Activated CD8-positive, alpha-beta T cell treated with anti-CD3 and anti-CD28 coated beads for 36 hours (primary cell): Measurements from ENCODE around the gene LRP8. TPM values are rescaled to one million over a fixed set of nuclear protein-coding genes. Genes with fewer than 3 reads are reported as not detected.

Experiments used
- ATAC-seq: fragments of 200-7000 bp; cut with Tn5 transposase; one replicate; pipeline ENCODE4 v1.10.0; 2021; ENCODE audit warnings: mild to moderate bottlenecking, moderate library complexity
- CTCF ChIA-PET: fragments of 350-600 bp; sonication (Branson Sonifier 250); formaldehyde crosslinking; loops from one replicate; lab custom pipeline; 2021; ENCODE audit warnings: antibody characterized with exemption; lab: Charles Lee
- POLR2A ChIA-PET: fragments of 350-600 bp; sonication (Branson Sonifier 250); formaldehyde crosslinking; loops from one replicate; lab custom pipeline; 2021; ENCODE audit warnings: antibody characterized with exemption; lab: Charles Lee
- DNase-seq: peaks from one replicate; pipeline ENCODE4 v3.0.0-alpha.2; 2020
- H3K27ac Mint-ChIP-seq: one replicate; pipeline ENCODE4 v1.8.0; 2021; ENCODE audit warnings: mild to moderate bottlenecking, mixed read lengths
- H3K27me3 Mint-ChIP-seq: one replicate; pipeline ENCODE4 v1.8.0; 2021; ENCODE audit warnings: mixed read lengths
- H3K36me3 Mint-ChIP-seq: one replicate; pipeline ENCODE4 v1.8.0; 2021; ENCODE audit warnings: low read depth, mixed read lengths
- H3K4me1 Mint-ChIP-seq: one replicate; pipeline ENCODE4 v1.8.0; 2021; ENCODE audit warnings: low read depth, mixed read lengths
- H3K4me3 Mint-ChIP-seq: one replicate; pipeline ENCODE4 v1.8.0; 2021; ENCODE audit warnings: mild to moderate bottlenecking, moderate library complexity, mixed read lengths
- H3K9me3 Mint-ChIP-seq: one replicate; pipeline ENCODE4 v1.8.0; 2021; ENCODE audit warnings: mixed read lengths
- intact Hi-C: fragments of 100-400 bp; cut with micrococcal nuclease; formaldehyde crosslinking; loops from one replicate; pipeline ENCODE4 v1.10.0; 2022
- total RNA-seq, 2 experiments: library from RNA; stranded (reverse); gene quantifications; one replicate each; pipeline ENCODE4 v1.2.3, GENCODE V29; 2021
- TF ChIP-seq, protein P1 (sequence below): fragments of 200-600 bp; IDR thresholded peaks from one replicate; pipeline ENCODE4 v1.8.0; 2022; ENCODE audit warnings: antibody characterized with exemption, mild to moderate bottlenecking

Gene LRP8
- total RNA-seq, 2 experiments from 2014 or later = 39.9 to 41.6 TPM

DNA sequence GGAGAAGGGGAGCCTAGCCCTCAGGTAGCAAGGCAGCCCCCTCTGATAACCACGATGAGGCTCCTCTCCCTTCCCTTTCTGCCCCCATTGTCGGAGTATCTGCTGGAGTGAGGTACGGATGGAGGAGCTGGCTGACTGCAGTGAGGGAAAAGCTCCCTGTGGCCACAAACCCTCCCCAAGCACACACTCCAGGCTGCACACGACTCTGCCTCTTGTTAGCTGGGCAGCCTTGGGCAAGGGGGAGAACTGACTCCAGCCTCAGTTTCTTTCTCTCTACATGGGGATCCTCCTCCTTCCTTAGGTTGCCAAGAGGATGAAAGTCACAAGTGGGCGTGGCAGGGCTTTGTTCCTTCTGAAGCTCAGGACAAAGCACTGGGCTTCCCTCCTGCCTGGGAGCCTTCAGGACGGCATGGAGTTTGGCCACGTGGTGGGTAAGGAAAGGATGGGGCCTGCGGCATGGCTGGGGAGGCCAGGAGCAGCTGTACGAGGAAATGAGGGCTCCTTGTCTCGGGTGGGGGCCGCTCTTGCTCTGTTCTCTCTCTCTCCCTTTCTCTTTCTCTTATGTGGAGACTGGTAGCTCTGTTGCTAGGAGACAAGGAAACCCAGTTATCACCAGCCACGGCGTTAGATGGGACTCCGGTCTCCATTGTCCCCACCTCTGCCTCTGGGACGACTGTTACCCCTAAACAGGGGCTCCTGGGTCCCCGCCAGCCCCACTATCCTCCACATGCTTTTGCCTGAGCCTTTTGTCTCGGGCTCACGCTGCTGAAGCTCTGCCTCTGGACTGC lies 39.7 kb downstream of the LRP8 start:
- ATAC-seq = no peak

DNA sequence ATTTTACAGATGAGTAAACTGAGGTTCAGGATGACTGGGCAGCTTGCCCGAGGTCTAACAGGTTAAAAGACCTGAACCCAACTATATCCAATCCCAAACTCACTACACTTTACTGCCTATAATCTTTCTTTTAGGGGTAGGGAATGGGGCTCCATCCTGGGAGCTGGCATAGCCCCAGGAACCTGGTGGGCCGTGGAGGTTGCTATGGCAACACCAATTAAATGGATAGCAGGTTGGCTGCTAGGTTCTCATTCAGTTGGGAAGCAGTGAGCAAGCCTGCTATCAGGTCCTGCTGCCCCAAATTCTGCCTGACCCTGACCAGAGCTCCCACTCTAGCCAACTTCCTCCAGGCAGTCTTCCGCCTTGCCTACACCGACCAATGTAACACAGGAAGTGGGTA lies 40.9 kb downstream of the LRP8 start:
- POLR2A ChIA-PET = interaction anchor here (0.7 kb wide), 1 partner anchor 32 kb away, joined by 3 read pairs; no protein-coding TSS in a partner anchor
- no peak overlapping the region for H3K4me3 Mint-ChIP-seq
- ATAC-seq (no peak), DNase-seq (no peak)
- CTCF ChIA-PET = interaction anchor here (1.1 to 4.9 kb wide), 2 partner anchors 9 to 99 kb away, joined by 3 to 27 read pairs; no protein-coding TSS in a partner anchor
- no peak overlapping the region for H3K27ac Mint-ChIP-seq
- peaks cover 18% of the 10 kb centered on the region for H3K36me3 Mint-ChIP-seq
- TF ChIP-seq, protein P1, sequence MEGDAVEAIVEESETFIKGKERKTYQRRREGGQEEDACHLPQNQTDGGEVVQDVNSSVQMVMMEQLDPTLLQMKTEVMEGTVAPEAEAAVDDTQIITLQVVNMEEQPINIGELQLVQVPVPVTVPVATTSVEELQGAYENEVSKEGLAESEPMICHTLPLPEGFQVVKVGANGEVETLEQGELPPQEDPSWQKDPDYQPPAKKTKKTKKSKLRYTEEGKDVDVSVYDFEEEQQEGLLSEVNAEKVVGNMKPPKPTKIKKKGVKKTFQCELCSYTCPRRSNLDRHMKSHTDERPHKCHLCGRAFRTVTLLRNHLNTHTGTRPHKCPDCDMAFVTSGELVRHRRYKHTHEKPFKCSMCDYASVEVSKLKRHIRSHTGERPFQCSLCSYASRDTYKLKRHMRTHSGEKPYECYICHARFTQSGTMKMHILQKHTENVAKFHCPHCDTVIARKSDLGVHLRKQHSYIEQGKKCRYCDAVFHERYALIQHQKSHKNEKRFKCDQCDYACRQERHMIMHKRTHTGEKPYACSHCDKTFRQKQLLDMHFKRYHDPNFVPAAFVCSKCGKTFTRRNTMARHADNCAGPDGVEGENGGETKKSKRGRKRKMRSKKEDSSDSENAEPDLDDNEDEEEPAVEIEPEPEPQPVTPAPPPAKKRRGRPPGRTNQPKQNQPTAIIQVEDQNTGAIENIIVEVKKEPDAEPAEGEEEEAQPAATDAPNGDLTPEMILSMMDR = no peak
- no peaks in the 10 kb centered on the region for H3K27me3 Mint-ChIP-seq
- intact Hi-C loops = no loop called here
- no peaks in the 10 kb centered on the region for H3K9me3 Mint-ChIP-seq
- H3K4me1 Mint-ChIP-seq = peaks cover 4% of the 10 kb centered on the region

More for the DNA sequence above, 39.7 kb downstream of the LRP8 start:
- ChIA-PET POLR2A (interaction anchor here (1.3 kb wide), 1 partner anchor 17 kb away, joined by 4 read pairs; no protein-coding TSS in a partner anchor), CTCF (interaction anchor here (4.9 kb wide), 1 partner anchor 10 kb away, joined by 27 read pairs; no protein-coding TSS in a partner anchor)
- Mint-ChIP-seq H3K4me1 (peaks cover 6% of the 10 kb centered on the region), H3K27me3 (no peaks in the 10 kb centered on the region), H3K36me3 (peaks cover 18% of the 10 kb centered on the region), H3K9me3 (no peaks in the 10 kb centered on the region), H3K27ac (no peak overlapping the region), H3K4me3 (no peak overlapping the region)
- TF ChIP-seq, protein P1 = no peak
- intact Hi-C loops = no loop called here
- no peak for DNase-seq

DNA sequence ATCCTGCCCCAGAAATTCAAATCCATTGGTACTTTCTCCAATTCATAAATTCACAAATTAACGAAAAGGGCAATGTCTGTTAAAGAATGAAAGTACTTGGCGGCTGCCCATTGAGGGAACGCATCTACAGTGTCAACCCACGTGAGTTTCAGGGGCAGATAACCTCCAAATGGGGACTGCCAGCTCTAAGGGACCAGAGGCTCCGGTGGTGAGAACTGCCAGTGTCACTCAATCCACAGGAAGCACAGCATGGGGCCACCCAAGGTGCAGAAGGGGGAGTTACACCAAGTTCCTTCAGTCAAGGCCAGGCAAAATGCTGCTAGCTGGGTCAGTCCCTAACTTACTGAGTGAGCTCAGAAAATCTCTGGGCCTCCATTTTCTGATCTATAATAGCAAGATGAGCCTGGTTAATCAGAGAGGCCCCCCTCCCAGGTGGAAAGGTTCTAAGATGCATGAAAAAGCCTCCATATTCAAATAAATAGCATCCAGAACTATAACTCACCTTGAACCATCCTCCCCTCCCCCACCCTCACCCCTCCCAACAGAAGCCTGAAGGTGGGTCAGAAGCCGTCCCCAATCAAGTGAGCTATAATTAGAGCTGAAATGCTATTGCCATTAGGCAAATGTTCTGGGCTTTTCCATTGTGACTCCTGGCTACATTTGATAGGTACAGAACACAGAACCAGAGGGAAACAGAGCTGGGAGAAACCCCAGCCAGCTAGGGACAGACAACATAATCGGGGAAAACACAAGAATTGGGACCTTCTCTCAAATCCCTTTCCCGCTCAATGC lies 41.7 kb downstream of the LRP8 start:
- H3K27me3 Mint-ChIP-seq = no peaks in the 10 kb centered on the region

DNA sequence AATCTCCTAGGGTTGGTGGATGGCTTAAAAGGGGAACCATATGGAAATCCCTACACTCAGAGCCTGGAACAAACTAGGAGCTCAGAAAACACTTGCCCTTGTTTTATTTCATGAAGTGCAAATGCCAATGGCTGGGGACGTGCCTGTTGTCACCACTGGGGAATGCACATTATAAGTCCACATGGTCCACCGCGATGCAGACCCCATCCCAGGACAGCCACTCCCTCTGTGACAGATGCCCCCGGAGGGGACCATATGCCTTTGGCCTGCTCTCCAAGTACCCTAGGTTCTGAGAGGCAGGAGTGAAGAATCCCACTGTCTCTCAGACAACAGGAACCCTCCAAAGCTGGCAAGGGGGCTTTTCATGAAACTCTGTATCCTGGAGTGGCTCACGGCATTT lies 42.3 kb downstream of the LRP8 start:
- no peak overlapping the region for H3K4me3 Mint-ChIP-seq
- peaks cover 19% of the 10 kb centered on the region for H3K36me3 Mint-ChIP-seq
- no peak for DNase-seq
- intact Hi-C loops = no loop called here
- H3K27ac Mint-ChIP-seq = no peak overlapping the region
- POLR2A ChIA-PET = no interaction called here
- CTCF ChIA-PET = interaction anchor here (1.2 kb wide), 1 partner anchor 10 kb away, joined by 3 read pairs; no protein-coding TSS in a partner anchor
- H3K9me3 Mint-ChIP-seq = no peaks in the 10 kb centered on the region
- peaks cover 4% of the 10 kb centered on the region for H3K4me1 Mint-ChIP-seq
- TF ChIP-seq, protein P1 = no peak
- H3K27me3 Mint-ChIP-seq = no peaks in the 10 kb centered on the region
- no peak for ATAC-seq

More for the DNA sequence above, 41.7 kb downstream of the LRP8 start:
- Mint-ChIP-seq H3K36me3 (peaks cover 19% of the 10 kb centered on the region), H3K4me1 (peaks cover 4% of the 10 kb centered on the region), H3K27ac (no peak overlapping the region), H3K9me3 (no peaks in the 10 kb centered on the region), H3K4me3 (no peak overlapping the region)
- POLR2A ChIA-PET = no interaction called here
- TF ChIP-seq, protein P1 = no peak
- DNase-seq = peak; percentile 38
- peak; percentile 66 for ATAC-seq
- intact Hi-C loops = no loop called here
- CTCF ChIA-PET = interaction anchor here (1.1 to 4.9 kb wide), 2 partner anchors 8 to 100 kb away, joined by 3 to 27 read pairs; no protein-coding TSS in a partner anchor
